Peyer's patch (tissue), 4 donors: Measurements from ENCODE around the gene LRBA. TPM values are rescaled to one million over a fixed set of nuclear protein-coding genes. Genes with fewer than 3 reads are reported as not detected.

Experiments used
- DNase-seq, 3 donors: peaks; one replicate each; pipeline ENCODE4 v3.0.0-alpha.2; 2017 to 2019
- H3K27ac ChIP-seq, 4 donors: fragments of 200-600 bp; sonication (generic); one replicate each; pipeline ENCODE4 v1.5.1; 2016 to 2019
- H3K27me3 ChIP-seq, 2 donors: fragments of 200-600 bp; sonication (generic); one replicate each; pipeline ENCODE4 v1.5.1; 2019
- H3K36me3 ChIP-seq, 3 donors: fragments of 200-600 bp; sonication (generic); one replicate each; pipeline ENCODE4 v1.5.1; 2016 to 2019
- H3K4me1 ChIP-seq, 4 donors: fragments of 200-600 bp; sonication (generic); one replicate each; pipeline ENCODE4 v1.5.1; 2016 to 2019
- H3K4me3 ChIP-seq, 4 donors: fragments of 200-600 bp; sonication (generic); 1 replicate in 3 of 4; 2 replicates in 1 of 4; pipeline ENCODE4 v1.5.1; 2016 to 2019; ENCODE audit warnings: mild to moderate bottlenecking in 1 of 4
- H3K9me3 ChIP-seq, 4 donors: fragments of 200-600 bp; sonication (generic); one replicate each; pipeline ENCODE4 v1.5.1; 2016 to 2019; ENCODE audit warnings: mild to moderate bottlenecking in 1 of 4
- CTCF ChIP-seq, 6 experiments: fragments of 450-650 bp in 4 of 6; fragments of 200-600 bp in 2 of 6; sonication (generic) in 1 of 6; IDR thresholded peaks; one replicate each; pipeline ENCODE4 v1.5.1; 2017 to 2019; ENCODE audit warnings: antibody characterized with exemption in 6 of 6, mild to moderate bottlenecking in 3 of 6, moderate library complexity in 1 of 6
- POLR2A ChIP-seq, 2 donors: fragments of 450-650 bp; IDR thresholded peaks; one replicate each; pipeline ENCODE4 v1.5.1; 2017; ENCODE audit warnings: antibody characterized with exemption in 2 of 2, mild to moderate bottlenecking in 2 of 2, moderate library complexity in 2 of 2
- total RNA-seq, 4 donors: library from RNA; depleted of rRNA; stranded (reverse); fragments of >200 nt; gene quantifications; one replicate each; pipeline ENCODE4 v1.1.0, GENCODE V29; 2016

LRBA gene
- total RNA-seq, 4 donors from 2014 or later = 71.5 to 120 (median 91.7) TPM

- Histone ChIP-seq H3K4me3 (no peak overlapping the region), H3K27me3 (no peaks in the 10 kb centered on the region), H3K36me3 (no peaks in the 10 kb centered on the region), H3K4me1 (no peaks in the 10 kb centered on the region), H3K27ac (no peak overlapping the region), H3K9me3 (no peaks in the 10 kb centered on the region)
- TF ChIP-seq CTCF (IDR thresholded peaks at IDR 0.05) = no peak
- TF ChIP-seq POLR2A (IDR thresholded peaks at IDR 0.05) = no peak
- no peak for DNase-seq
These were observed 599.9 kb downstream of the LRBA start for GRCh38 chr4:150415213-150415612.

GRCh38 chr4:150411520-150411919, 603.6 kb downstream of the LRBA start:
- H3K4me1 ChIP-seq = no peaks in the 10 kb centered on the region
- H3K9me3 ChIP-seq = no peaks in the 10 kb centered on the region
- no peaks in the 10 kb centered on the region for H3K36me3 ChIP-seq
- no peaks in the 10 kb centered on the region for H3K27me3 ChIP-seq
- no peak overlapping the region for H3K27ac ChIP-seq
- TF ChIP-seq CTCF (IDR thresholded peaks at IDR 0.05) (no peak), POLR2A (IDR thresholded peaks at IDR 0.05) (no peak)
- no peak for DNase-seq
- H3K4me3 ChIP-seq = no peak overlapping the region

- TF ChIP-seq POLR2A (IDR thresholded peaks at IDR 0.05) (no peak), CTCF (IDR thresholded peaks at IDR 0.05) (no peak)
- H3K4me3 ChIP-seq = no peak overlapping the region
- H3K4me1 ChIP-seq = no peaks in the 10 kb centered on the region
- H3K36me3 ChIP-seq = no peaks in the 10 kb centered on the region
- H3K9me3 ChIP-seq = no peaks in the 10 kb centered on the region
- H3K27me3 ChIP-seq = no peaks in the 10 kb centered on the region
- peak in 2 of 3 donors; percentile 58 to 62 for DNase-seq
- H3K27ac ChIP-seq = no peak overlapping the region
These were observed 612.2 kb downstream of the LRBA start for GRCh38 chr4:150402871-150403272.

- Histone ChIP-seq H3K27ac (no peak overlapping the region), H3K4me3 (no peak overlapping the region), H3K36me3 (no peaks in the 10 kb centered on the region), H3K4me1 (no peaks in the 10 kb centered on the region), H3K9me3 (no peaks in the 10 kb centered on the region), H3K27me3 (no peaks in the 10 kb centered on the region)
- TF ChIP-seq CTCF (IDR thresholded peaks at IDR 0.05) = no peak
- TF ChIP-seq POLR2A (IDR thresholded peaks at IDR 0.05) = no peak
- no peak for DNase-seq
These were observed 613.9 kb downstream of the LRBA start for GRCh38 chr4:150401083-150401687.

- Histone ChIP-seq H3K27ac (no peak overlapping the region), H3K36me3 (no peaks in the 10 kb centered on the region), H3K4me1 (no peaks in the 10 kb centered on the region), H3K27me3 (no peaks in the 10 kb centered on the region), H3K4me3 (no peak overlapping the region), H3K9me3 (peaks cover 0 to 6% (median 0%) of the 10 kb centered on the region in 4 donors)
- TF ChIP-seq POLR2A (IDR thresholded peaks at IDR 0.05) = no peak
- TF ChIP-seq CTCF (IDR thresholded peaks at IDR 0.05) = no peak
- no peak for DNase-seq
These were observed 619.2 kb downstream of the LRBA start for GRCh38 chr4:150395872-150396271.

- Histone ChIP-seq H3K36me3 (no peaks in the 10 kb centered on the region), H3K9me3 (peaks cover 0 to 6% (median 0%) of the 10 kb centered on the region in 4 donors), H3K4me1 (no peaks in the 10 kb centered on the region), H3K27ac (no peak overlapping the region), H3K4me3 (no peak overlapping the region), H3K27me3 (no peaks in the 10 kb centered on the region)
- no peak for DNase-seq
- no peak for TF ChIP-seq CTCF (IDR thresholded peaks at IDR 0.05)
- no peak for TF ChIP-seq POLR2A (IDR thresholded peaks at IDR 0.05)
These were observed 621.0 kb downstream of the LRBA start for GRCh38 chr4:150394046-150394445.
